HUES64 (cell line): Measurements from ENCODE around the gene HRH3.

Source experiments
- H3K27ac ChIP-seq: 2 replicates; pipeline ENCODE4 v1.7.0; 2013; ENCODE audit warnings: low read depth, low read length, inconsistent platforms
- H3K27me3 ChIP-seq: 2 replicates; pipeline ENCODE4 v1.6.1; 2013; ENCODE audit warnings: mild to moderate bottlenecking, low read length; ENCODE audit not compliant: insufficient read depth
- H3K36me3 ChIP-seq: 2 replicates; pipeline ENCODE4 v1.6.1; 2013; ENCODE audit warnings: mild to moderate bottlenecking, low read length; ENCODE audit not compliant: insufficient read depth
- H3K4me1 ChIP-seq: 2 replicates; pipeline ENCODE4 v1.6.1; 2013; ENCODE audit warnings: mild to moderate bottlenecking, low read length, moderate library complexity; ENCODE audit not compliant: insufficient read depth
- H3K4me3 ChIP-seq: 2 replicates; pipeline ENCODE4 v1.5.1; 2013; ENCODE audit warnings: mild to moderate bottlenecking, low read length, moderate library complexity
- H3K9ac ChIP-seq: 2 replicates; pipeline ENCODE4 v1.6.1; 2013; ENCODE audit warnings: mild to moderate bottlenecking, low read depth, low read length
- H3K9me3 ChIP-seq: 2 replicates; pipeline ENCODE4 v1.6.1; 2013; ENCODE audit warnings: low read depth, low read length; ENCODE audit not compliant: insufficient read depth
- WGBS: fragments of 150-250, 120-280 bp; methylation state at CpG from one replicate; pipeline ENCODE4 v1.1.7; 2013; ENCODE audit warnings: missing lambda C conversion rate; 5-methylcytosine and 5-hydroxymethylcytosine counted together

Gene HRH3

DNA sequence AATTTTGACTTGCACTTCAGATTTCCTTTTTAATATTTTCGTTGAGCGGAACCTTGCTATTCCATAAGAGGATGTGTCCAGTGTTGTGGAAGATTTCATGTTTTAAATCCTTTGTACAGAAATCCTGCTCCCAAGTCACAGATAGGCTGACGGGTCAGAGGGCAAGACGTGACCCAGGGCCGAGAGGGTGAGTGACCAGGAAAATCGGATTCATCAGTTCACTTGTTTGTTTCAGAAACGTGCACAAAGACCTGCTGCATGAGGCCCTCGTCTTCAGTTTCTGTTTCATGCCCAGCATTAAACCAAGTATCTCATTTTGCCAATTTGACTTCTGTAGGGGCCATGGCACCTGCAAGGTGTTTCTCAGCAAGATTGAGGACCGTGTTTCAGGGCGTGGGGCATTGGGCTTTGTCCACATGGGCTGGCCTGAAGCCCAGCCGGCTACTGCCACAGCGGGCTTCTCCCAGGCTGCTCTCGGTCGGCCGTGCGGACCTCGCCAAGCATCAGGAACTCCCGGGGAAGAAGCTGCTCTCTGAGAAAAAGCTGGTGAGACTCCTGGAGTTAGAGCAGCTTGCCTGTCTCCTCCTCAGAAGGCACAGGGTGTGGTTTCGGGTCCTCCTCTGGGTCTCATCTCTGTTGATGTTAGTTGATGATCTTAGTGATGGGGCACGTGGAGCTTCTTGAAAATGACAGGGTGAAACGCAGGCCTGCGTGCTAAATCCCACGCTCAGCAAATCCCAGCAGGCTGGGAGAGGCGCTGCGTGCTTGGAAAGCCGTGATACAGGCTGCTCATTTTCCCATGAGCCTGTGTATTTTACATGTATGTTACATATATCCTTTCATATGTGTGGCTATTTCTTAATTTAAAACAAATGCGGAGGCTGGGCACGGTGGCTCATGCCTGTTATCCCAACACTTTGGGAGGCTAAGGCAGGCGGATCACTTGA lies 26.7 kb downstream of the HRH3 start:
- 93% methylated on average over 29 of the region's 29 CpGs for WGBS
- H3K9ac ChIP-seq, result no peak overlapping the region
- H3K27ac ChIP-seq, result no peak overlapping the region
- H3K27me3 ChIP-seq, result no peaks in the 10 kb centered on the region
- peaks cover 30% of the 10 kb centered on the region for H3K36me3 ChIP-seq
- no peak overlapping the region for H3K4me3 ChIP-seq
- no peaks in the 10 kb centered on the region for H3K4me1 ChIP-seq
- no peaks in the 10 kb centered on the region for H3K9me3 ChIP-seq

DNA sequence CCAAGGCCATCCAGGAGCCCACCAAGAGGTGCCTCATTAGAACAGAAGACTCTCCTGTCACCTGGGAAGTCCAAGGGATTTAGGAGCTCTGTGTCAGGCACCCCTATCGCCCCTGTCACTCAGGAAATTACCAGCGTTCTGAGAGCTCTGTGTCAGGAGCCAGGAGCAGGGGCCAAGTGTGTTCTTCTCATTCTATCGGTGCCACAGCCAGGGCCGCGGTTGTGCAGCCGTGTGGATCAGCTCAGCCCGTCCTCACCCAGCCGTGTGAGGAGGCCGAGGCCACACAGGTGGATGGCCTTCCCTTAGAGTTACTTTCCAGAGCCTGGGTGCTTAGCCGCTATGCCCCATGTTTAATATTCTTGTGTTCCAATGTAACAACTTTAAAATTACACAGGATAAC lies 27.4 kb downstream of the HRH3 start:
- WGBS, result 93% methylated on average over 9 of the region's 10 CpGs
- Histone ChIP-seq H3K4me3 (no peak overlapping the region), H3K27me3 (no peaks in the 10 kb centered on the region), H3K9me3 (no peaks in the 10 kb centered on the region), H3K27ac (no peak overlapping the region), H3K9ac (no peak overlapping the region), H3K4me1 (no peaks in the 10 kb centered on the region), H3K36me3 (peaks cover 23% of the 10 kb centered on the region)

GRCh38 chr20:62191781-62192559 lies 28.1 kb downstream of the HRH3 start:
- WGBS, result 93% methylated on average over 14 of the region's 14 CpGs
- H3K4me3 ChIP-seq, result no peak overlapping the region
- no peak overlapping the region for H3K9ac ChIP-seq
- H3K9me3 ChIP-seq, result no peaks in the 10 kb centered on the region
- peaks cover 18% of the 10 kb centered on the region; the same call in 1 of the 2 replicates for H3K36me3 ChIP-seq
- H3K4me1 ChIP-seq, result no peaks in the 10 kb centered on the region
- no peaks in the 10 kb centered on the region for H3K27me3 ChIP-seq
- no peak overlapping the region for H3K27ac ChIP-seq

DNA sequence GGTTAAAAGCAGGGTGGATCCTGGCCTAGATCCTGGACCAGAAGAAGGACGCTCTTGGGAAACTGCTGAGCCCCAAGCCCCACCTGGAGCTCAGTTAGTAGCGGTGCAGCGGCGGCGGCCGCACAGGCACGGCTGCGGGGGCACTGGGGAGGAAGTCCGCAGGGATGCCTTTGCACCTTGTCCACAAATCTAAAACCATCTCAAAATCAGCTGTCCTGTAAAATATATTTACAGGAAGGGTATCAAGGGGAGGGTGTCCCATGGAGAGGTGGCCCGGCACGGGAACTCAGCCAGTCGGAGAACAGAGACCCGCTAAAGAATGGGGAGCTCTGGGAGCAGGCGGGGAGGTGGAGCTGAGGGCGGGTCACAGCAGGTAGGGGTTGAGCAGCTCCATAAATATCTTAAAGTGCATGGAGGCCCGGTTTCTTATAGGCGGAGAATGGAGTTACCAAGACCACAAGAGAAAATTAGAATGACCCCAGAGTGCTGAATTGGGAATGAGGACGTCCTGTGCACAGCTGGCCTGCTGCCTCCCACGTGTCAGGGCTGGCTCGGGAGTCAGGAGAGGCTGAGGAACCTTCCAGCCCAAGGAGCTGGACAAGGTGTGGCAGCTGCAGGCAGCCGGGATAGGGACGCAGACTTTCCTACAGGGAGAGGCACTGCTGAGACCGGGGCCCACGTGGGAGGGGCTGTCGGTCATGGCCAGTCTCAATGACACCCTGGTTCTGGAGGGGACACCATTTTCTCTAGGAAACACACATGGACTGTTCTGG lies 29.3 kb downstream of the HRH3 start:
- peaks cover 18% of the 10 kb centered on the region; the same call in 1 of the 2 replicates for H3K36me3 ChIP-seq

DNA sequence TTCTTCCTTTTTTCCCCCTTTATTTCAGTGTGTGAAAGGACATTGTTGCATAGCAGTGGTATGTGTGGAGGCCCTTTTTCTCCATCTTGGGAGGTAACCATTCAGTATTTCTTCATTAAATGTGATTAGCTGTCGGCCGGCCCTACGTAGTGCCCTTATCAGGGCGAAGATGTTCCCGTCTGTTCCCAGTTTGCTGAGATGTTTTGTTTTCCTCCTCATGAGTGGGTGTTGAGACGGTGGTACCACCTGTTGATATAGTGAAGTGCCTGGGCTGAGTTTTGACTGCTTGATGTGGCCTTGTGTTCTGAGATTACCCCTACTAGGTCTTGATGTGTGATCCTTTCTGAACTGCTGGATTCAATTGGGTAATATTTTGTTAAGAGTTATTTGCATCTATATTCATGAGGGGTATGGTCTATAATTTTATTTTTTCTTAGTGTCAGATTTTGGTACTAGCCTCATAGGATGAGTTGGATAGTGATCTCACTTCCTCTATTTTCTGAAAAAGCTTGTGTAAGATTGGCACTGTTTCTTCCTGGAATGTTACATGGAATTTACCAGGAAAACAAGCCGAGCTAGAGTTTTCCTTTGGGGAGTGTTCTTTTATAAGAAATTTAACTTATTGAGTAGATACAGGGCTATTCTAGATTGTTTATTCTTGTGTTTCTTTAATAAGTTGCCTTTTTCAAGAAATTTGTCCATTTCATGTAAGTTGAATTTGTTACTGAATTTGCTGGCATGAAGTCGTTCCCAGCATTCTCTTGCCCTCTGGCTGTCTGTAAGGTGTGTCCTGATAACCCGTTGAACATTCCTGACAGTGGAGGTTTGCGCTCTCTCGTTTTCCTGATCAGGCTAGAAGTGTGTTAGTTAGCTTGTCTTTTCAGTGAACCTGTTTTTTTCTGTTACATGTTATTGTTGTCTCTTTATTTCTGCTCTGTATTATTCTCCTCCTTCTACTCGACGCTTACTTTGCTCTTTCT lies 32.9 kb downstream of the HRH3 start:
- Histone ChIP-seq H3K4me3 (no peak overlapping the region), H3K27me3 (no peaks in the 10 kb centered on the region), H3K36me3 (peaks cover 11% of the 10 kb centered on the region; the same call in 1 of the 2 replicates), H3K9me3 (no peaks in the 10 kb centered on the region), H3K27ac (no peak overlapping the region), H3K9ac (no peak overlapping the region), H3K4me1 (0 out of 2 replicates have a peak, but pooled peaks cover 3% of the 10 kb centered on the region)
- 91% methylated on average over 13 of the region's 13 CpGs for WGBS

More for the DNA sequence above, 29.3 kb downstream of the HRH3 start:
- H3K9me3 ChIP-seq, result no peaks in the 10 kb centered on the region
- no peak overlapping the region for H3K4me3 ChIP-seq
- H3K27ac ChIP-seq, result no peak overlapping the region
- no peaks in the 10 kb centered on the region for H3K27me3 ChIP-seq
- 93% methylated on average over 24 of the region's 25 CpGs for WGBS
- no peaks in the 10 kb centered on the region for H3K4me1 ChIP-seq
- H3K9ac ChIP-seq, result no peak overlapping the region

- peaks cover 15% of the 10 kb centered on the region; the same call in 1 of the 2 replicates for H3K36me3 ChIP-seq
- WGBS, result 92% methylated on average over 3 of the region's 3 CpGs
- H3K4me1 ChIP-seq, result peaks cover 10% of the 10 kb centered on the region
- H3K9ac ChIP-seq, result no peak overlapping the region
- no peak overlapping the region for H3K4me3 ChIP-seq
- H3K27ac ChIP-seq, result no peak overlapping the region
- H3K27me3 ChIP-seq, result no peaks in the 10 kb centered on the region
- H3K9me3 ChIP-seq, result no peaks in the 10 kb centered on the region
Observed at GRCh38 chr20:62186096-62186426, 34.0 kb downstream of the HRH3 start.

DNA sequence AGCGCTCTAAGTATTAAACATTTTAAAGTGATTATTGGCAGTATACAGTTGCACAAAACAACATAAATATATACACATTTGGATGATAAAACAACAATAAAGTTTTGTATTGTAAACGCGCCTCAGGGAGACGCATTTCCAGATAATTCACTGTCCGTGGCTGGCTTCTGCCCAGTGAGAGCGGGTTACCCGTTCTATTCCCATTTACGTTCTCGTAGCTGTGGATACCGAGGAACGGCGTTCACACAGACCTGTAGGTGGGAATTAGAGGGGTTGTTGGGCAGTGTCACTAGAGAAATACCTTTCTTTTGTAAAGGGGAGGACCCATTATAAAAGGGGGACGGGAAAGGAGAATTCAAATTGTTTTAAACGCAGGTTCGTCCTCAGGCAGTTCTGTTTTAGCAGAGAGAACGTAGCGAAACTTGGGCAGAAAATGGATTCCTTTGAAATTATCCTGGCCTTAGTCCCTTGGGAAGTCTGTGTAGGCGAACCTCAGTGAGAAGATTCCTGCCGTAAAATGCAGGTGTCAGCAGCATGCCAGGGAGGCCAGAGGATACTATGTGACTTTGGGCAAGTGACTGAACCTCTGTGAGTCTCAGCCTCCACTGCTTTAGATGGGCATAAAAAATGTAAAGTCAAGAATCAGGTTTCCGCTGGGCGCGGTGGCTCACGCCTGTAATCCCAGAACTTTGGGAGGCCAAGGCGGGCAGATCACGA lies 36.5 kb downstream of the HRH3 start:
- no peaks in the 10 kb centered on the region for H3K27me3 ChIP-seq
- H3K4me3 ChIP-seq, result peak overlapping the region; percentile 91
- peaks cover 24% of the 10 kb centered on the region for H3K36me3 ChIP-seq
- peak overlapping the region; percentile 95 for H3K9ac ChIP-seq
- no peaks in the 10 kb centered on the region for H3K9me3 ChIP-seq
- WGBS, result 34% methylated on average over 24 of the region's 25 CpGs
- peaks cover 10% of the 10 kb centered on the region for H3K4me1 ChIP-seq
- H3K27ac ChIP-seq, result peak overlapping the region; percentile 95

DNA sequence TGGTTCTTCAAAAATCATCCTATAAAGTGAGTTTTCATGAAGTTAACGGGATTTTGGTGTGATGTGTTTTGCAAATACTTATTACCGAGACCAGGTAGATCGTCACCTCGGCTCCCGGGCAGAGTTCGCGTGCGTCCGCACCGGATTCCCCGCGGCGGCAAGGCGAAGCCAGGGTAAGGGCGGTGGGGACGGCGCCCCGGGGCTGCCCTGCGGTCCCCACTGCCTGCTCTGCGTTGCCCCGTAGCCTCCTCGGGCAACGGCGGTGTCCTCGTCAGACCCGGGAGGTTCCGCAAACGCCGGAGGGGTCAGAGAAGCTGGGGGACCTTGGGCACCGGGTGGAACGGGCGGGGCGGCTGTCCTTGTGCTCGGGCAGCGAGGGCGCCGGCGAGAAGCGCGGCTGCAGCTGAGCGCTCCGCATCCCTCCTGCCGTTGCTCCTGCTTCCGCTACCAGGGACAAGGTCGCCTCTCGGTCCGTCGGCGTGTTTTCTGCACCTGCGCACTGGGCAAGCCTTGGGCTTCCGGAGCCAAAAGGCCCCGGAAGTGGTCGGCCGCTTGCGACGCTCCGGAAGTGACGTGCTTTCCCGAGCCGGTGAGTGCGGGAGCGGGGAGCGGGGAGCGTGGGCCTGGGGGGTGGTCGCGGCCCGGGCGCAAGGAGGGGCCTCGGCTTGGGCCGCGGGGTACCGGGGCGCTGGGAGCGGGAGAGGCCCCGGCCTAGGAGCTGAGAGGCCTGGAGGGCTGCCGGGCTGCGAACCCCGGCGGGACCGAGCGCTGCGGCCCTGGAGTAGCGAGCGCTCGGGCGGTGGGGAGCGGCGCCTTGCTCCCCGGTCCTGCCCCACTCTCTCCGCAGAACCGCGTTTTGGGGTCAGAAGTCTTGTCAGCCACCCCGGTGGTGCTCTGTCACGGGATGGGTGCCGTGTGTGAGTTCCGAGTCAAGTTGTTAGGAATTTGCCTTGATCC lies 37.3 kb downstream of the HRH3 start, which contains the start of gene MTG2:
MTG2 (plus strand) TSS at position 560 of the 957 bp plus-strand sequence. CDS start 10,393 bp downstream, outside the sequence.
- peak within 1 kb of the TSS; percentile 95 for H3K9ac ChIP-seq
- no peaks in the 10 kb centered on the region for H3K27me3 ChIP-seq
- H3K9me3 ChIP-seq, result no peaks in the 10 kb centered on the region
- H3K4me3 ChIP-seq, result peak within 1 kb of the TSS; percentile 91
- WGBS, result under 1% methylated on average over 96 of the region's 96 CpGs
- peak within 1 kb of the TSS; percentile 95 for H3K27ac ChIP-seq
- H3K36me3 ChIP-seq, result peaks cover 25% of the 10 kb centered on the region
- H3K4me1 ChIP-seq, result peaks cover 10% of the 10 kb centered on the region

- H3K4me3 ChIP-seq, result peak overlapping the region; percentile 91
- peaks cover 29% of the 10 kb centered on the region for H3K36me3 ChIP-seq
- no peaks in the 10 kb centered on the region for H3K27me3 ChIP-seq
- peak overlapping the region; percentile 95; the same call in 1 of the 2 replicates for H3K27ac ChIP-seq
- H3K4me1 ChIP-seq, result peaks cover 10% of the 10 kb centered on the region
- no peaks in the 10 kb centered on the region for H3K9me3 ChIP-seq
- 85% methylated on average over 2 of the region's 2 CpGs for whole genome bisulfite sequencing
- H3K9ac ChIP-seq, result peak overlapping the region; percentile 95
Observed at GRCh38 chr20:62181808-62182207, 38.3 kb downstream of the HRH3 start.
